Fibroblast of the aortic adventitia (primary cell): ENCODE measurements around the gene HS3ST4. TPM values are rescaled to one million over a fixed set of nuclear protein-coding genes. Genes with fewer than 3 reads are reported as not detected.

Experiments
- DNase-seq: peaks from one replicate; pipeline ENCODE4 v3.0.0-alpha.2; 2010; ENCODE audit warnings: low read depth
- H3K4me3 ChIP-seq: 2 replicates; pipeline ENCODE4 v1.5.1; 2011; ENCODE audit warnings: low read depth, mild to moderate bottlenecking, control low read depth, low read length, moderate library complexity
- CTCF ChIP-seq: IDR thresholded peaks from 2 replicates; pipeline ENCODE4 v1.5.1; 2011; ENCODE audit warnings: mild to moderate bottlenecking, low read length, control low read depth, inconsistent platforms; ENCODE audit not compliant: insufficient read depth
- total RNA-seq: library from RNA; depleted of rRNA; stranded (reverse); fragments of >200 nt; gene quantifications from 2 replicates; pipeline ENCODE4 v1.2.3, GENCODE V29; 2012; ENCODE audit warnings: low replicate concordance

Gene HS3ST4
- total RNA-seq, 1 donor, result not detected

DNA sequence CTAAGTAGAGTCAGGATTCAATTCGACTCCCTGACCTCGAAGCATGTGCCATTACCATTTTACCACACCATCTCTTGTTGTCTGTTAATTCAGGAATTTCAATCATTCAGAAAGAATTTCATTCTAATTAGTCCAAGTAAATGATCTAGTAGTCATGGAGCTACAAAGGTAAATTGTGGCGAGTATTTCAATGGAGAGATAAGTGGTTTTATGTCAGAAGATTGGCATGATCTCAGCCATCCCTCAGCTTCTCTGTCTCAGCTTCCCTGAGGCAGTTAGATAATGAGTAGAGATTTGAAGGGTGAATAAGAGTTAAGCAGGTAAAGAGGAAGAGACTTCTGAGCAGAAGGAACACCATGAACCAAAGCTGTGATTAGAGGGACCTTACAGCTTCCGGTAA, 93.6 kb downstream of the HS3ST4 start:
- TF ChIP-seq CTCF, result no peak
- no peak for DNase-seq
- H3K4me3 ChIP-seq, result no peak overlapping the region

GRCh38 chr16:25786748-25787147, 95.0 kb downstream of the HS3ST4 start:
- no peak overlapping the region for H3K4me3 ChIP-seq
- DNase-seq, result no peak
- no peak for TF ChIP-seq CTCF

GRCh38 chr16:25788637-25789036, 96.9 kb downstream of the HS3ST4 start:
- TF ChIP-seq CTCF, result no peak
- no peak overlapping the region for H3K4me3 ChIP-seq
- DNase-seq, result no peak

- no peak for DNase-seq
- no peak overlapping the region for H3K4me3 ChIP-seq
- no peak for TF ChIP-seq CTCF
Observed at GRCh38 chr16:25796239-25796638, 104.5 kb downstream of the HS3ST4 start.

DNA sequence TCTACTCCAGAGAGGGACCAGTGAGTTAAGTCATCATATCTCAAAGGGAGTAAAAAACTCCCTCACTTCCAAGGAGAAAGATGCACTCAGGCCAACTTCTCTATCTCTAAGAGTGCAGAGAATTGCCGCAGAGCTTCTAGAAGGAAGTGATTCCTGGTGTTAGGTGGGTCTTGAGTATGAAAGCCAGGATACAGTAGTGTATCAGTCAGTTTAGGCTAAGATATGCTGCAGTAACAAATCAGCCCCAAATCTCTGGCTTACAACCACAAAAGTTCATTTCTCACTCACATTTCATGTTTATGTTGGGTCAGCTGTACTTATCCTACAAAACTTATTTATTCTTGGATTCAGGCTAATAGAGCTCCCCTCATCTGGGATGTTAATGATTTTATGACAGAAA, 106.3 kb downstream of the HS3ST4 start:
- no peak for DNase-seq
- H3K4me3 ChIP-seq, result no peak overlapping the region
- TF ChIP-seq CTCF, result no peak

- DNase-seq, result no peak
- H3K4me3 ChIP-seq, result no peak overlapping the region
- TF ChIP-seq CTCF, result no peak
Observed at GRCh38 chr16:25799816-25800215, 108.1 kb downstream of the HS3ST4 start.

DNA sequence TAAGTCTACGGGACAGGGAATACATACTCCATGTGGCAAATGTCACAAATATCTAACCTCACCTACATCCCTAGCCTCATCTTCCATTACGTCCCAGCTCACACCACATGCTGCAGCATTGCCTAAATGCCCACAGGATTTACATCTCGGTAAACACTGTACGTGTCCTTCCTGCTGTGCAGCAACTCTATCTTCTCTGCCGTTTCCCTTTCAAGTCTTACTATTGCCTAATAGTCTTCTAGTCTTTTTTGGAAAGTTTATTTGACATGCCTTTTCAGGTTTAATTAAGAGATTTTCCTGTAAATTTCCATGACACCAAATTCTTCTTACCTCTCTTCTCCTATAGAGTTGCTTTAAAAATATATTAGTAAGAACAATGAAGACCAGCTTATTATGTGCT, 120.5 kb downstream of the HS3ST4 start:
- no peak overlapping the region for H3K4me3 ChIP-seq
- DNase-seq, result no peak
- TF ChIP-seq CTCF, result no peak
